Lower leg skin (tissue), 4 donors: ENCODE measurements around the gene FILIP1. TPM values are rescaled to one million over a fixed set of nuclear protein-coding genes. Genes with fewer than 3 reads are reported as not detected.

Experiments used
- DNase-seq, 2 donors: peaks; one replicate each; pipeline ENCODE4 v3.0.0-alpha.2; 2019; ENCODE audit warnings: low spot score in 2 of 2
- H3K4me3 ChIP-seq: fragments of 200-600 bp; sonication (generic); 2 replicates; pipeline ENCODE4 v1.5.1; 2017; ENCODE audit warnings: mild to moderate bottlenecking, low read depth; ENCODE audit not compliant: poor library complexity, severe bottlenecking
- POLR2A ChIP-seq, 2 donors: fragments of 450-650 bp; IDR thresholded peaks; one replicate each; pipeline ENCODE4 v1.6.1; 2016 to 2017; ENCODE audit warnings: antibody characterized with exemption in 2 of 2, mild to moderate bottlenecking in 1 of 2, moderate library complexity in 1 of 2
- WGBS, 2 donors: methylation state at CpG; one replicate each; pipeline ENCODE4 v1.1.5; 2018; 5-methylcytosine and 5-hydroxymethylcytosine counted together
- intact Hi-C: fragments of 100-400 bp; cut with DNase I; formaldehyde crosslinking; loops from one replicate; pipeline ENCODE4 v1.15.0; 2023; ENCODE audit warnings: low total_unique reads
- total RNA-seq, 4 donors: library from RNA; depleted of rRNA; stranded (reverse); fragments of >200 nt; gene quantifications; one replicate each; pipeline ENCODE4 v1.1.0, GENCODE V29; 2016
- TF ChIP-seq, protein P1 (sequence below), 3 donors: fragments of 450-650 bp; IDR thresholded peaks; one replicate each; pipeline ENCODE4 v1.5.1; 2016; ENCODE audit warnings: antibody characterized with exemption in 3 of 3, mild to moderate bottlenecking in 3 of 3, moderate library complexity in 2 of 3

Gene FILIP1
- total RNA-seq, 4 donors from 2014 or later, result 0.38 to 1.6 (median 0.92) TPM

DNA sequence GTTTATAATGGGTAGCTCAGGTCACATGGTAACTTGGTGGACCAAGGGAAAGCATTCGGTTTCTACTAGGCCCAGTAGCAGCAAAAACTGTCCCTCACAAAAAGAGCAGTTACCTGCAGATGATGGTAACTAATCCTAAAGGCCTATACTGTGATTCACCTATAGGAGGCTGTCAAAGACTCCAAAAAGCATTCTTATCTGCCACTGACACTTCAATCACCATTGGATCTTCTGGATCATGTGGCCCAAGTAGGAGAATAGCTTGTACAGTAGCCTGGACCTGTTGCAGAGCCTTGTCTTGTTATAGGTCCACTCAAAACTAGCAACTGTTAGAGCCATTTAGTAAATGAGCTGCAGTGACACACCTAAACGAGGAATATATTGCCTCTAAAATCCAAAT, 23.2 kb upstream of the FILIP1 start:
- TF ChIP-seq, protein P1, sequence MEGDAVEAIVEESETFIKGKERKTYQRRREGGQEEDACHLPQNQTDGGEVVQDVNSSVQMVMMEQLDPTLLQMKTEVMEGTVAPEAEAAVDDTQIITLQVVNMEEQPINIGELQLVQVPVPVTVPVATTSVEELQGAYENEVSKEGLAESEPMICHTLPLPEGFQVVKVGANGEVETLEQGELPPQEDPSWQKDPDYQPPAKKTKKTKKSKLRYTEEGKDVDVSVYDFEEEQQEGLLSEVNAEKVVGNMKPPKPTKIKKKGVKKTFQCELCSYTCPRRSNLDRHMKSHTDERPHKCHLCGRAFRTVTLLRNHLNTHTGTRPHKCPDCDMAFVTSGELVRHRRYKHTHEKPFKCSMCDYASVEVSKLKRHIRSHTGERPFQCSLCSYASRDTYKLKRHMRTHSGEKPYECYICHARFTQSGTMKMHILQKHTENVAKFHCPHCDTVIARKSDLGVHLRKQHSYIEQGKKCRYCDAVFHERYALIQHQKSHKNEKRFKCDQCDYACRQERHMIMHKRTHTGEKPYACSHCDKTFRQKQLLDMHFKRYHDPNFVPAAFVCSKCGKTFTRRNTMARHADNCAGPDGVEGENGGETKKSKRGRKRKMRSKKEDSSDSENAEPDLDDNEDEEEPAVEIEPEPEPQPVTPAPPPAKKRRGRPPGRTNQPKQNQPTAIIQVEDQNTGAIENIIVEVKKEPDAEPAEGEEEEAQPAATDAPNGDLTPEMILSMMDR (IDR thresholded peaks at IDR 0.05), result no peak
- no peak for TF ChIP-seq POLR2A (IDR thresholded peaks at IDR 0.05)
- H3K4me3 ChIP-seq, result no peak overlapping the region
- WGBS, 2 donors, result 42 to 43% methylated on average over 2 of the region's 2 CpGs
- intact Hi-C loops, result loop anchor here (10.0 kb wide), 1 partner anchor 212 kb away; no protein-coding TSS in a partner anchor
- DNase-seq, result no peak

DNA sequence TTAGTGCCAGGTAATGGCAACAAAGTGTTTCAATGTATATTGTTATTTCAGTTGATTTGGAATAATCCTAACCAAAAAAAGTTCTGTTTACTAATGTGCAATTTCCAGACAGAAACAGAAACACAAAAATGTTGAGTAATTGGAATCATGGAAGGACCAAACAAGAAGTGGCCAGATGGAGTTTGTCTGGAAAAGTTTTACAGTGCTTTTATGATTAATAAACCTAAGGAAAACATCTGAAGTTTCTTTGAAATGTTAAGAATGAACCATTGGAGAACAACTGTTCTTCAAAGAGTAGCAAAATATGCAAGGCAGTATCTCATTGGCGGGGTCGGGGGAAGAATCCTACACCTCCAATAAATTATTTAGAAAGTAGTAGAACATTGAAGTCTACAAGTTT, 19.0 kb upstream of the FILIP1 start:
- TF ChIP-seq, protein P1 (IDR thresholded peaks at IDR 0.05), result no peak
- TF ChIP-seq POLR2A (IDR thresholded peaks at IDR 0.05), result no peak
- no peak for DNase-seq
- intact Hi-C loops, result loop anchor here (10.0 kb wide), 1 partner anchor 208 kb away; no protein-coding TSS in a partner anchor
- H3K4me3 ChIP-seq, result no peak overlapping the region
- 94 to 95% methylated on average over 2 of the region's 2 CpGs for WGBS, 2 donors

DNA sequence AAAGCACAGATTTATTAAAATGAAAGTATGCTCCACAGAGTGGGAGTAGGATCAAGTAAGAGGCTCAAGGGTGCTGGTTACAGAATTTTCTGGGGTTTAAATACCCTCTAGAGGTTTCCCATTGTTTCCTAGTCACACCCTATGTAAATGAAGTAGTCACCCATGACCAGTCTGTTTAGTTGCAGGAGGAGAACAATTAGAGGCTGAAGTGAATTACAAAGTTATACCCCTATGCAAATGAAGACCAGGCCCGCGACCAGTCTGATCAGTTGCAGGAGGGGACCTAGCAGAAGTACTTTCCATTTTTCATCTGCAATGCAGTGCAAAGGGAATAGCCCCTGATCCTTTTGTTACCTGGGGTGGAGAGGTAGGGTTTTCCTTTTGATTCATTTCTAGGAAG, 11.8 kb upstream of the FILIP1 start:
- no peak for DNase-seq
- intact Hi-C loops, result no loop called here
- TF ChIP-seq POLR2A (IDR thresholded peaks at IDR 0.05), result no peak
- TF ChIP-seq, protein P1 (IDR thresholded peaks at IDR 0.05), result no peak
- no peak overlapping the region for H3K4me3 ChIP-seq
- WGBS, 2 donors, result 77 to 89% methylated on average over 2 of the region's 2 CpGs

- 75 to 79% methylated on average over 4 of the region's 4 CpGs for WGBS, 2 donors
- no peak overlapping the region for H3K4me3 ChIP-seq
- intact Hi-C loops, result no loop called here
- TF ChIP-seq, protein P1 (IDR thresholded peaks at IDR 0.05), result no peak
- no peak for TF ChIP-seq POLR2A (IDR thresholded peaks at IDR 0.05)
- no peak for DNase-seq
These were observed 11.0 kb upstream of the FILIP1 start for GRCh38 chr6:75504465-75505222.

DNA sequence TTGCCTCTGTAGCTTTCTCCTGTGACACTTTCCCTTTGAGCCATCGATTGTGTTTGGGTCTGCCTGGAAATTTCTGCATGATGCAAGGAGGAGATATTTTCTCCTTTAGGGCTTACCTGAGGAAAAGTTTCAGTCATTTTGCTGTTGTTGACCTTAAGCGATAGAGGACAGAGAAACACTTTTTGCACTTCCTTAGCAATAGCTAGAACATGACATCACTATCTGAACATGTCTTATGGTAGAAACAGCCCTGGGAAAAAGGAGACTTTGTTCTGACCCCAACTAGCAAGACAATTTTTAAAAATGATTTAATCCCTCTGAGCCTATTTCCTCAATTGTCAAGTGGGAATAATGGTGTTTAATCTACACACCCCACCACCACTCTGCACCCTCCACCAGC, 9.7 kb upstream of the FILIP1 start:
- intact Hi-C loops, result no loop called here
- DNase-seq, result no peak
- no peak overlapping the region for H3K4me3 ChIP-seq
- no peak for TF ChIP-seq POLR2A (IDR thresholded peaks at IDR 0.05)
- TF ChIP-seq, protein P1 (IDR thresholded peaks at IDR 0.05), result no peak
- WGBS, 2 donors, result 42 to 47% methylated on average over 2 of the region's 2 CpGs
